Adipocyte (in vitro differentiated cells): ENCODE measurements around the gene LRMDA.

Experiments used
- DNase-seq: peaks from one replicate; pipeline ENCODE4 v3.0.0-alpha.2; 2015; ENCODE audit warnings: low read depth
- H3K27me3 ChIP-seq: replicated peaks from 2 replicates; pipeline ENCODE4 v1.7.0; 2013; ENCODE audit warnings: mild to moderate bottlenecking, low read length, moderate library complexity; ENCODE audit not compliant: control insufficient read depth, insufficient read depth
- H3K36me3 ChIP-seq: 2 replicates; pipeline ENCODE4 v1.7.0; 2013; ENCODE audit warnings: low read length, mild to moderate bottlenecking, moderate library complexity; ENCODE audit not compliant: control insufficient read depth, insufficient read depth, severe bottlenecking
- H3K4me1 ChIP-seq: 2 replicates; pipeline ENCODE4 v1.7.0; 2013; ENCODE audit warnings: mild to moderate bottlenecking, low read length, moderate library complexity; ENCODE audit not compliant: control insufficient read depth, insufficient read depth
- H3K4me3 ChIP-seq: 2 replicates; pipeline ENCODE4 v1.7.0; 2013; ENCODE audit warnings: mild to moderate bottlenecking, low read length, moderate library complexity
- H3K9ac ChIP-seq: 2 replicates; pipeline ENCODE4 v1.7.0; 2013; ENCODE audit warnings: mild to moderate bottlenecking, low read length, moderate library complexity
- H3K9me3 ChIP-seq: 2 replicates; pipeline ENCODE4 v1.7.0; 2013; ENCODE audit warnings: mild to moderate bottlenecking, low read length, moderate library complexity; ENCODE audit not compliant: control insufficient read depth

Gene LRMDA

GRCh38 chr10:75950997-75951589, 519.7 kb downstream of the LRMDA start:
- H3K27me3 ChIP-seq, result no peaks in the 10 kb centered on the region
- no peak for DNase-seq
- no peak overlapping the region for H3K4me3 ChIP-seq
- H3K9ac ChIP-seq, result no peak overlapping the region
- peaks cover 3% of the 10 kb centered on the region for H3K4me1 ChIP-seq
- H3K36me3 ChIP-seq, result no peaks in the 10 kb centered on the region
- H3K9me3 ChIP-seq, result no peaks in the 10 kb centered on the region

GRCh38 chr10:75951627-75952026, 520.2 kb downstream of the LRMDA start:
- Histone ChIP-seq H3K27me3 (no peaks in the 10 kb centered on the region), H3K4me1 (peaks cover 4% of the 10 kb centered on the region), H3K36me3 (no peaks in the 10 kb centered on the region), H3K4me3 (no peak overlapping the region), H3K9ac (no peak overlapping the region), H3K9me3 (no peaks in the 10 kb centered on the region)
- DNase-seq, result no peak

- Histone ChIP-seq H3K9me3 (no peaks in the 10 kb centered on the region), H3K4me1 (peaks cover 4% of the 10 kb centered on the region), H3K27me3 (no peaks in the 10 kb centered on the region), H3K4me3 (no peak overlapping the region), H3K9ac (no peak overlapping the region), H3K36me3 (no peaks in the 10 kb centered on the region)
- no peak for DNase-seq
These were observed 520.7 kb downstream of the LRMDA start for GRCh38 chr10:75952093-75952492.

GRCh38 chr10:75954486-75954885, 523.1 kb downstream of the LRMDA start:
- no peaks in the 10 kb centered on the region for H3K9me3 ChIP-seq
- no peaks in the 10 kb centered on the region for H3K27me3 ChIP-seq
- no peak overlapping the region for H3K4me3 ChIP-seq
- peaks cover 12% of the 10 kb centered on the region for H3K4me1 ChIP-seq
- H3K36me3 ChIP-seq, result no peaks in the 10 kb centered on the region
- DNase-seq, result no peak
- H3K9ac ChIP-seq, result no peak overlapping the region

- no peak for DNase-seq
- Histone ChIP-seq H3K27me3 (no peaks in the 10 kb centered on the region), H3K4me1 (peaks cover 21% of the 10 kb centered on the region)
These were observed 524.6 kb downstream of the LRMDA start for GRCh38 chr10:75955973-75956502.

GRCh38 chr10:75956624-75957023, 525.2 kb downstream of the LRMDA start:
- no peak for DNase-seq
- H3K4me1 ChIP-seq, result peaks cover 21% of the 10 kb centered on the region
- no peak overlapping the region for H3K4me3 ChIP-seq

More at GRCh38 chr10:75955973-75956502, 524.6 kb downstream of the LRMDA start:
- H3K4me3 ChIP-seq, result no peak overlapping the region
- H3K36me3 ChIP-seq, result no peaks in the 10 kb centered on the region
- H3K9ac ChIP-seq, result no peak overlapping the region
- no peaks in the 10 kb centered on the region for H3K9me3 ChIP-seq

GRCh38 chr10:75957314-75958120, 526.1 kb downstream of the LRMDA start:
- Histone ChIP-seq H3K36me3 (no peaks in the 10 kb centered on the region), H3K9me3 (no peaks in the 10 kb centered on the region), H3K4me1 (peaks cover 21% of the 10 kb centered on the region), H3K9ac (no peak overlapping the region), H3K4me3 (no peak overlapping the region), H3K27me3 (no peaks in the 10 kb centered on the region)
- no peak for DNase-seq

More at GRCh38 chr10:75956624-75957023, 525.2 kb downstream of the LRMDA start:
- H3K36me3 ChIP-seq, result no peaks in the 10 kb centered on the region
- H3K9ac ChIP-seq, result no peak overlapping the region
- no peaks in the 10 kb centered on the region for H3K27me3 ChIP-seq
- H3K9me3 ChIP-seq, result no peaks in the 10 kb centered on the region

- peak; percentile 66 for DNase-seq
- Histone ChIP-seq H3K4me3 (no peak overlapping the region), H3K4me1 (peaks cover 21% of the 10 kb centered on the region), H3K9me3 (no peaks in the 10 kb centered on the region), H3K36me3 (no peaks in the 10 kb centered on the region), H3K27me3 (no peaks in the 10 kb centered on the region), H3K9ac (no peak overlapping the region)
These were observed 527.8 kb downstream of the LRMDA start for GRCh38 chr10:75959209-75959608.

GRCh38 chr10:75959912-75960311, 528.5 kb downstream of the LRMDA start:
- Histone ChIP-seq H3K36me3 (no peaks in the 10 kb centered on the region), H3K4me3 (no peak overlapping the region), H3K9me3 (no peaks in the 10 kb centered on the region), H3K4me1 (peaks cover 21% of the 10 kb centered on the region), H3K27me3 (no peaks in the 10 kb centered on the region), H3K9ac (no peak overlapping the region)
- no peak for DNase-seq

GRCh38 chr10:75962395-75963061, 531.1 kb downstream of the LRMDA start:
- Histone ChIP-seq H3K27me3 (no peaks in the 10 kb centered on the region), H3K4me3 (no peak overlapping the region), H3K9ac (no peak overlapping the region), H3K4me1 (peaks cover 17% of the 10 kb centered on the region), H3K9me3 (no peaks in the 10 kb centered on the region), H3K36me3 (no peaks in the 10 kb centered on the region)
- no peak for DNase-seq

GRCh38 chr10:75967491-75967890, 536.1 kb downstream of the LRMDA start:
- H3K9me3 ChIP-seq, result no peaks in the 10 kb centered on the region
- peaks cover 11% of the 10 kb centered on the region for H3K4me1 ChIP-seq
- no peaks in the 10 kb centered on the region for H3K36me3 ChIP-seq
- no peak overlapping the region for H3K9ac ChIP-seq
- H3K27me3 ChIP-seq, result no peaks in the 10 kb centered on the region
- DNase-seq, result no peak
- no peak overlapping the region for H3K4me3 ChIP-seq
